RWPE2 (cell line): ENCODE measurements around the gene SOX8.

Experiments used
- ATAC-seq: fragments of 200-7000 bp; cut with Tn5 transposase; 3 replicates; pipeline ENCODE4 v1.9.1; 2021; ENCODE audit warnings: low read depth
- DNase-seq: peaks from one replicate; pipeline ENCODE4 v3.0.0-alpha.2; 2020; ENCODE audit warnings: low spot score
- H3K27ac ChIP-seq: fragments of 450-650 bp; 2 replicates; pipeline ENCODE4 v1.5.1; 2017; ENCODE audit warnings: mild to moderate bottlenecking; ENCODE audit not compliant: poor library complexity, severe bottlenecking
- H3K27me3 ChIP-seq: fragments of 250-450 bp; sonication (Bioruptor Pico); 2 replicates; pipeline ENCODE4 v1.5.1; 2021; ENCODE audit warnings: mild to moderate bottlenecking, moderate library complexity; ENCODE audit not compliant: insufficient read depth, poor library complexity, severe bottlenecking
- H3K36me3 ChIP-seq: fragments of 250-450 bp; sonication (Bioruptor Pico); 2 replicates; pipeline ENCODE4 v1.5.1; 2020; ENCODE audit warnings: low read depth, mild to moderate bottlenecking, moderate library complexity
- H3K4me1 ChIP-seq: fragments of 250-450 bp; sonication (Bioruptor Pico); 2 replicates; pipeline ENCODE4 v1.5.1; 2021; ENCODE audit warnings: mild to moderate bottlenecking, moderate library complexity; ENCODE audit not compliant: insufficient read depth, poor library complexity, severe bottlenecking
- H3K4me3 ChIP-seq: fragments of 250-450 bp; sonication (Bioruptor Pico); 2 replicates; pipeline ENCODE4 v1.5.1; 2021; ENCODE audit warnings: mild to moderate bottlenecking, moderate library complexity; ENCODE audit not compliant: severe bottlenecking
- H3K9me3 ChIP-seq: fragments of 250-450 bp; sonication (Bioruptor Pico); 2 replicates; pipeline ENCODE4 v1.5.1; 2021; ENCODE audit warnings: mild to moderate bottlenecking, moderate library complexity; ENCODE audit not compliant: severe bottlenecking
- CTCF ChIP-seq: fragments of 450-650 bp; IDR thresholded peaks from one replicate; pipeline ENCODE4 v1.5.1; 2017; ENCODE audit warnings: mild to moderate bottlenecking, moderate library complexity; ENCODE audit not compliant: poor library complexity, severe bottlenecking

SOX8 gene

GRCh38 chr16:939941-940340 lies 41.6 kb upstream of the SOX8 start:
- no peak for TF ChIP-seq CTCF
- Histone ChIP-seq H3K27me3 (no peaks in the 10 kb centered on the region), H3K4me3 (no peak overlapping the region), H3K9me3 (peaks cover 7% of the 10 kb centered on the region), H3K4me1 (no peaks in the 10 kb centered on the region), H3K27ac (no peak overlapping the region), H3K36me3 (no peaks in the 10 kb centered on the region)
- ATAC-seq (no peak), DNase-seq (no peak)

- ATAC-seq, result no peak
- TF ChIP-seq CTCF, result no peak
- Histone ChIP-seq H3K27me3 (no peaks in the 10 kb centered on the region), H3K4me3 (no peak overlapping the region), H3K27ac (no peak overlapping the region), H3K9me3 (peaks cover 7% of the 10 kb centered on the region), H3K4me1 (no peaks in the 10 kb centered on the region), H3K36me3 (no peaks in the 10 kb centered on the region)
- no peak for DNase-seq
Observed at GRCh38 chr16:942436-943060, 39.0 kb upstream of the SOX8 start.

- DNase-seq, result no peak
- H3K4me3 ChIP-seq, result no peak overlapping the region
- ATAC-seq, result no peak
- H3K4me1 ChIP-seq, result no peaks in the 10 kb centered on the region
- no peaks in the 10 kb centered on the region for H3K27me3 ChIP-seq
- no peaks in the 10 kb centered on the region for H3K36me3 ChIP-seq
- no peak overlapping the region for H3K27ac ChIP-seq
- H3K9me3 ChIP-seq, result peaks cover 7% of the 10 kb centered on the region
- TF ChIP-seq CTCF, result no peak
Observed at GRCh38 chr16:943971-944370, 37.6 kb upstream of the SOX8 start.

- no peaks in the 10 kb centered on the region for H3K27me3 ChIP-seq
- no peak overlapping the region for H3K4me3 ChIP-seq
- no peak for DNase-seq
- ATAC-seq, result no peak
- no peaks in the 10 kb centered on the region for H3K4me1 ChIP-seq
- H3K27ac ChIP-seq, result no peak overlapping the region
- peaks cover 7% of the 10 kb centered on the region for H3K9me3 ChIP-seq
- TF ChIP-seq CTCF, result no peak
- H3K36me3 ChIP-seq, result no peaks in the 10 kb centered on the region
Observed at GRCh38 chr16:945271-946047, 36.1 kb upstream of the SOX8 start.

GRCh38 chr16:946048-946395 lies 35.5 kb upstream of the SOX8 start:
- no peak for TF ChIP-seq CTCF
- DNase-seq, result no peak
- no peak overlapping the region for H3K4me3 ChIP-seq
- H3K27me3 ChIP-seq, result no peaks in the 10 kb centered on the region
- H3K9me3 ChIP-seq, result peaks cover 4% of the 10 kb centered on the region
- H3K36me3 ChIP-seq, result no peaks in the 10 kb centered on the region
- ATAC-seq, result no peak
- no peak overlapping the region for H3K27ac ChIP-seq
- no peaks in the 10 kb centered on the region for H3K4me1 ChIP-seq
